K562 (cell line): ENCODE data around the gene HMGCL. TPM values are rescaled to one million over a fixed set of nuclear protein-coding genes. Genes with fewer than 3 reads are reported as not detected.

Experiments used
- ATAC-seq: fragments of 200-7000 bp; cut with Tn5 transposase; 3 replicates; pipeline ENCODE4 v1.9.1; 2020; ENCODE audit warnings: moderate library complexity
- BruUV-seq: library from RNA; stranded (reverse); fragments of 400-500 nt; replicated peaks from 2 replicates; lab custom pipeline; 2021; lab: Mats Ljungman, UMichigan
- CTCF ChIA-PET: fragments of 300-600 bp; formaldehyde crosslinking; extraction: SDS; loops from one replicate; lab custom pipeline; 2021; ENCODE audit warnings: low intra/inter-chr PET ratio; lab: Yijun Ruan, JAX
- POLR2A ChIA-PET: fragments of 300-600, 350-650 bp; sonication (Branson Sonifier 250); formaldehyde crosslinking; extraction: SDS; loops from one replicate; lab custom pipeline; 2021; ENCODE audit warnings: antibody characterized with exemption, inconsistent platforms; lab: Yijun Ruan, JAX
- DNase-seq, 4 experiments: peaks; one replicate each; pipeline versions ENCODE4 v3.0.0 to v3.0.0-alpha.2; 2011 to 2018; ENCODE audit warnings: low spot score in 3 of 4, mixed read lengths in 3 of 4; ENCODE audit errors: extremely low read depth in 1 of 4
- FAIRE-seq: peaks from 2 replicates; lab custom pipeline; 2011; peaks lifted over from hg19 to GRCh38; lab: Jason Lieb, UNC
- H2AFZ ChIP-seq: 2 replicates; pipeline ENCODE4 v1.6.0; 2011; ENCODE audit warnings: low read depth, low read length, control low read depth, inconsistent platforms
- H3K27ac ChIP-seq: fragments of 200-600 bp; 3 replicates; pipeline ENCODE4 v1.8.0; 2011; ENCODE audit warnings: low read depth, mild to moderate bottlenecking, control low read depth, inconsistent platforms, low read length, moderate library complexity, mixed read lengths; ENCODE audit errors: extremely low read depth
- H3K27me3 ChIP-seq, 2 experiments: fragments of 300-600 bp in 1 of 2; 2 replicates in 1 of 2; 3 replicates in 1 of 2; pipeline versions ENCODE4 v1.6.0 to v1.8.0; 2011; ENCODE audit warnings: inconsistent platforms in 2 of 2, low read length in 2 of 2, mild to moderate bottlenecking in 1 of 2, mixed read lengths in 1 of 2, moderate library complexity in 1 of 2; ENCODE audit not compliant: control insufficient read depth in 2 of 2, insufficient read depth in 2 of 2
- H3K36me3 ChIP-seq: fragments of 300-600 bp; 3 replicates; pipeline ENCODE4 v1.8.0; 2011; ENCODE audit warnings: mild to moderate bottlenecking, low read length, inconsistent platforms; ENCODE audit not compliant: control insufficient read depth, insufficient read depth
- H3K4me1 ChIP-seq, 2 experiments: fragments of 200-600 bp in 1 of 2; replicated peaks in 1 of 2; 2 replicates in 1 of 2; 3 replicates in 1 of 2; pipeline versions ENCODE4 v1.5.1 to v1.8.0; 2011; ENCODE audit warnings: inconsistent platforms in 2 of 2, low read length in 2 of 2, mild to moderate bottlenecking in 1 of 2, mixed read lengths in 1 of 2, moderate library complexity in 1 of 2; ENCODE audit not compliant: control insufficient read depth in 2 of 2, insufficient read depth in 2 of 2
- H3K4me2 ChIP-seq: 2 replicates; pipeline ENCODE4 v1.6.1; 2011; ENCODE audit warnings: low read length, control low read depth, inconsistent platforms, mixed read lengths; ENCODE audit not compliant: insufficient read depth
- H3K4me3 ChIP-seq: fragments of 200-600 bp; sonication (generic), shearing (Covaris generic); 2 replicates; pipeline ENCODE4 v1.5.1; 2016; ENCODE audit warnings: control low read depth, inconsistent platforms
- H3K79me2 ChIP-seq: fragments of 200-600 bp; 3 replicates; pipeline ENCODE4 v1.8.0; 2011; ENCODE audit warnings: low read length, inconsistent platforms; ENCODE audit not compliant: control insufficient read depth, insufficient read depth
- H3K9ac ChIP-seq, 2 experiments: 2 replicates each; pipeline versions ENCODE4 v1.6.0 to v1.6.1; 2011; ENCODE audit warnings: low read depth in 2 of 2, low read length in 2 of 2, control low read depth in 1 of 2, inconsistent platforms in 1 of 2, mild to moderate bottlenecking in 1 of 2, mixed read lengths in 1 of 2; ENCODE audit not compliant: insufficient read depth in 1 of 2
- H3K9me1 ChIP-seq: one replicate; pipeline ENCODE4 v1.6.0; 2011; ENCODE audit warnings: inconsistent platforms, mild to moderate bottlenecking, low read length, moderate library complexity; ENCODE audit not compliant: control insufficient read depth, insufficient read depth
- H3K9me3 ChIP-seq: replicated peaks from 2 replicates; pipeline ENCODE4 v1.5.1; 2011; ENCODE audit warnings: low read depth, low read length, inconsistent platforms; ENCODE audit not compliant: control insufficient read depth, insufficient read depth
- H4K20me1 ChIP-seq: replicated peaks from 2 replicates; pipeline ENCODE4 v1.6.1; 2011; ENCODE audit warnings: low read length, inconsistent platforms, mixed read lengths; ENCODE audit not compliant: control insufficient read depth, insufficient read depth
- HIVEP1 ChIP-seq: fragments of 250-450 bp; sonication (Bioruptor Pico); IDR thresholded peaks from 2 replicates; pipeline ENCODE4 v1.4.0; 2020; ENCODE audit warnings: mild to moderate bottlenecking
- SETDB1 ChIP-seq: IDR thresholded peaks from one replicate; pipeline ENCODE4 v1.6.1; 2012; ENCODE audit warnings: low read length, control low read depth, inconsistent platforms
- ZBTB17 ChIP-seq: fragments of 450-650 bp; formaldehyde crosslinking; IDR thresholded peaks from 2 replicates; pipeline ENCODE4 v1.4.0; 2020; ENCODE audit warnings: mild to moderate bottlenecking
- ZBTB40 ChIP-seq, 2 experiments: fragments of 450-650 bp in 1 of 2; sonication (generic) in 1 of 2; formaldehyde crosslinking in 1 of 2; IDR thresholded peaks; 2 replicates each; pipeline versions ENCODE4 v1.7.1 to v1.9.0; 2016 to 2022; ENCODE audit warnings: inconsistent platforms in 1 of 2, mild to moderate bottlenecking in 1 of 2, missing genetic modification reagents in 1 of 2
- ZNF561 ChIP-seq: fragments of 450-650 bp; formaldehyde crosslinking; conservative IDR thresholded peaks from 2 replicates; pipeline ENCODE4 v1.4.0; 2020; ENCODE audit warnings: mild to moderate bottlenecking, moderate library complexity
- ZSCAN32 ChIP-seq: fragments of 450-650 bp; formaldehyde crosslinking; IDR thresholded peaks from 2 replicates; pipeline ENCODE4 v1.4.0; 2020; ENCODE audit warnings: mild to moderate bottlenecking, moderate library complexity
- WGBS: fragments of 100-300 bp; shearing (Covaris generic); methylation state at CpG from one replicate; pipeline ENCODE4 v1.1.6; 2016; ENCODE audit warnings: low coverage, mixed read lengths; ENCODE audit not compliant: insufficient coverage; ENCODE audit errors: missing lambda C conversion rate; 5-methylcytosine and 5-hydroxymethylcytosine counted together
- in situ Hi-C: fragments of 300-500 bp; cut with MboI; formaldehyde crosslinking; loops from 4 replicates; pipeline ENCODE4 v1.15.0; 2018; ENCODE audit warnings: inconsistent platforms, mixed read lengths
- intact Hi-C: fragments of 100-400 bp; cut with micrococcal nuclease; formaldehyde crosslinking; loops from 2 replicates; pipeline ENCODE4 v1.14.2; 2022
- polyA plus RNA-seq, 8 experiments: library from polyadenylated mRNA; depleted of rRNA in 4 of 8; stranded (reverse) in 5 of 8; unstranded in 3 of 8; fragments of >200 nt; fragmentation: Nextera tagmentation in 2 of 8; fragmentation: Illumina TruSeq in 1 of 8; extraction: Ambion mirVana in 2 of 8; extraction: Trizol in 1 of 8; gene quantifications; 2 replicates each; pipeline versions ENCODE4 v1.2.1 to v1.2.3, GENCODE V29; 2011 to 2014; ENCODE audit warnings: inconsistent platforms in 1 of 8, missing spikeins in 1 of 8
- total RNA-seq, 7 experiments: library from RNA; depleted of rRNA in 6 of 7; stranded (reverse); fragments of >200 nt in 6 of 7; fragmentation: Illumina TruSeq in 2 of 7; extraction: Trizol in 2 of 7; gene quantifications; 2 replicates each; pipeline versions ENCODE4 v1.2.1 to v1.2.3, GENCODE V29; 2011 to 2021; ENCODE audit warnings: low replicate concordance in 1 of 7

The HMGCL gene
- total and polyA plus RNA-seq, 9 of the 15 experiments (the other 6 are each of a cell fraction or from before 2014, with no cell fraction given) = 18.0 to 82.2 (median 24.2) TPM

- DNase-seq (no peak), FAIRE-seq (no peak), ATAC-seq (no peak)
- no TSS peak for BruUV-seq
- Histone ChIP-seq H3K27me3 (no peaks in the 10 kb centered on the region), H3K4me3 (no peak overlapping the region), H3K27ac (no peak overlapping the region), H3K79me2 (peaks cover 18% of the 10 kb centered on the region), H3K4me1 (peaks cover 3 to 16% of the 10 kb centered on the region in 2 experiments; a peak in 2 of 5 replicates), H4K20me1 (no peaks in the 10 kb centered on the region; the same call in 1 of the 2 replicates), H2AFZ (no peak overlapping the region), H3K4me2 (no peak overlapping the region), H3K9ac (no peak overlapping the region), H3K9me3 (no peaks in the 10 kb centered on the region), H3K9me1 (no peaks in the 10 kb centered on the region), H3K36me3 (peaks cover 51% of the 10 kb centered on the region)
- WGBS = 84% methylated on average over 5 of the region's 5 CpGs
- ChIA-PET POLR2A (interaction anchor here (0.6 to 1.2 kb wide), 2 partner anchors 9 to 12 kb away, joined by 3 to 6 read pairs; partner anchors contain the start of gene PITHD1), CTCF (no interaction called here)
- TF ChIP-seq SETDB1 (no peak), HIVEP1 (CRISPR knock-in tag) (no peak), ZBTB17 (CRISPR knock-in tag) (no peak), ZNF561 (CRISPR knock-in tag) (no peak), ZSCAN32 (no peak)
- in situ Hi-C loops (no loop called here), intact Hi-C loops (no loop called here)
These were observed 56.5 kb downstream of the HMGCL start for GRCh38 chr1:23768733-23769132.

GRCh38 chr1:23763041-23763577 lies 62.1 kb downstream of the HMGCL start:
- no peak for FAIRE-seq
- 90% methylated on average over 7 of the region's 7 CpGs for WGBS
- no peak for TF ChIP-seq ZBTB40 (IDR thresholded peaks at IDR 0.05)
- no peak for TF ChIP-seq ZBTB40 (CRISPR knock-in tag; IDR thresholded peaks at IDR 0.05)

More at GRCh38 chr1:23763041-23763577, 62.1 kb downstream of the HMGCL start:
- no TSS peak for BruUV-seq
- in situ Hi-C loops (no loop called here), intact Hi-C loops (no loop called here)
- no peak overlapping the region for H3K9ac ChIP-seq
- no peak overlapping the region for H2AFZ ChIP-seq
- DNase-seq (no peak), ATAC-seq (no peak)
- H3K36me3 ChIP-seq = peaks cover 77% of the 10 kb centered on the region
- POLR2A ChIA-PET = interaction anchor here (0.7 to 1.7 kb wide), 6 partner anchors 9 to 146 kb away, joined by 3 to 9 read pairs (median 4); partner anchors contain the start of gene PITHD1
- H3K79me2 ChIP-seq = no peaks in the 10 kb centered on the region
- no peaks in the 10 kb centered on the region for H3K9me3 ChIP-seq
- 0 out of 2 replicates have a peak, but pooled peaks cover 6% of the 10 kb centered on the region for H4K20me1 ChIP-seq
- H3K9me1 ChIP-seq = no peaks in the 10 kb centered on the region
- H3K4me3 ChIP-seq = no peak overlapping the region
- CTCF ChIA-PET = no interaction called here
- H3K27ac ChIP-seq = no peak overlapping the region
- no peaks in the 10 kb centered on the region; a peak in 1 of 5 replicates for H3K27me3 ChIP-seq
- H3K4me2 ChIP-seq = no peak overlapping the region
- H3K4me1 ChIP-seq = no peaks in the 10 kb centered on the region
